ENCODE measurements around the gene SLC7A7. TPM values are rescaled to one million over a fixed set of nuclear protein-coding genes. Genes with fewer than 3 reads are reported as not detected.
A peak's percentile ranks its signal among the peaks of the same experiment; 100 is the strongest.

Gene SLC7A7
- total and polyA plus RNA-seq, 10 of the 15 experiments (the other 5 are each of a cell fraction or from before 2014, with no cell fraction given) = 27.8 to 79.2 (median 50.8) TPM

GRCh38 chr14:22796087-22796707 lies 19.0 kb downstream of the SLC7A7 start (continued):
- 0 out of 2 replicates have a peak, but pooled peaks have one; percentile 46 for TF ChIP-seq YY1 (IDR thresholded peaks at IDR 0.05; ENCODE audit: low read depth, low read length)

- peaks cover 32% of the 10 kb centered on the region for H3K79me2 ChIP-seq (ENCODE audit: control insufficient read depth, insufficient read depth, low read length)
- H3K36me3 ChIP-seq (ENCODE audit: control insufficient read depth in 2 of 2, insufficient read depth in 2 of 2, low read length in 1 of 2) = peaks cover 0 to 2% of the 10 kb centered on the region in 2 experiments; a peak in 2 of 4 replicates
- POLR2A ChIA-PET = interaction anchor here (0.5 to 11.3 kb wide), 7 partner anchors 14 to 273 kb away, joined by 3 to 245 read pairs (median 5); partner anchors contain the start of genes LRP10, OXA1L and SLC7A7
- SMC1A ChIA-PET (ENCODE audit: uncharacterized antibody, unreplicated experiment) = interaction anchor here (0.8 to 20.3 kb wide), 6 partner anchors 15 to 58 kb away, joined by 3 to 395 read pairs (median 6); partner anchors contain the start of gene SLC7A7
- peak overlapping the region; percentile 78 for H3K4me2 ChIP-seq (ENCODE audit: control insufficient read depth, insufficient read depth)
- DNase-seq (ENCODE audit: low read depth, low spot score) (peak; percentile 79), ATAC-seq (peak; percentile 81), FAIRE-seq (peak; percentile 88)
- WGBS (ENCODE audit: insufficient coverage, insufficient replicate concordance, low lambda C conversion rate, missing lambda C conversion rate) = 0% methylated on average over 7 of the region's 7 CpGs
- no peaks in the 10 kb centered on the region for H4K20me1 ChIP-seq (ENCODE audit: control insufficient read depth, insufficient read depth)
- H3K4me3 ChIP-seq = peak overlapping the region; percentile 13; the same call in 1 of the 2 replicates
- peak overlapping the region; percentile 75 for H3K27ac ChIP-seq (ENCODE audit: control insufficient read depth, insufficient read depth)
- H2AFZ ChIP-seq (ENCODE audit: control insufficient read depth, low read depth, low read length) = peak overlapping the region; percentile 15; the same call in 1 of the 2 replicates
- peaks cover 65% of the 10 kb centered on the region for H3K4me1 ChIP-seq (ENCODE audit: control insufficient read depth, insufficient read depth, low read length)
- in situ Hi-C loops (cut with MboI) = no loop called here
- H3K9ac ChIP-seq (ENCODE audit: control insufficient read depth, insufficient read depth, low read length) = peak overlapping the region; percentile 32; the same call in 1 of the 2 replicates
- H3K27me3 ChIP-seq (replicated peaks in 1 of 2; ENCODE audit: control insufficient read depth in 2 of 2, insufficient read depth in 2 of 2, low read length in 1 of 2) = no peaks in the 10 kb centered on the region
- CTCF ChIA-PET = interaction anchor here (0.9 to 4.1 kb wide), 8 partner anchors 9 to 196 kb away, joined by 3 to 37 read pairs (median 6); partner anchors contain the start of genes ABHD4 and SLC7A7
- RAD21 ChIA-PET (ENCODE audit: unreplicated experiment) = interaction anchor here (1.3 to 9.8 kb wide), 5 partner anchors 14 to 225 kb away, joined by 4 to 219 read pairs (median 11); partner anchors contain the start of genes OXA1L and SLC7A7
- BruUV-seq (replicated peaks) = no TSS peak
- intact Hi-C loops (cut with micrococcal nuclease; ENCODE audit: unreplicated experiment) = loop anchor here (10.0 kb wide), 1 partner anchor 310 kb away; no protein-coding TSS in a partner anchor
- no peaks in the 10 kb centered on the region; the same call in 2 of the 3 replicates for H3K9me3 ChIP-seq (replicated peaks; ENCODE audit: control insufficient read depth, insufficient read depth, low read length)
- TF ChIP-seq BMI1 (IDR thresholded peaks at IDR 0.05; ENCODE audit: borderline replicate concordance) (no peak), RBBP5 (conservative IDR thresholded peaks at IDR 0.05) (no peak), EED (IDR thresholded peaks at IDR 0.05; ENCODE audit: low read depth) (peak; percentile 89), CHD1 (IDR thresholded peaks at IDR 0.05; ENCODE audit: low read depth, low read length) (no peak), MLLT1 (IDR thresholded peaks at IDR 0.05) (peak; percentile 44; the same call in 1 of the 2 replicates), POU2F2 (IDR thresholded peaks at IDR 0.05; ENCODE audit: borderline replicate concordance, low read depth, low read length) (peak; percentile 14; the same call in 1 of the 3 replicates), HDGF (IDR thresholded peaks at IDR 0.05) (no peak), IKZF1 (conservative IDR thresholded peaks at IDR 0.05) (peak; percentile 60), NR2C2 (IDR thresholded peaks at IDR 0.05; ENCODE audit: borderline replicate concordance, control insufficient read depth, insufficient read length, low read depth) (no peak), USF2 (IDR thresholded peaks at IDR 0.05; ENCODE audit: borderline replicate concordance, low read depth, low read length) (no peak), MTA2 (IDR thresholded peaks at IDR 0.05; ENCODE audit: low read depth) (0 out of 2 replicates have a peak, but pooled peaks have one; percentile 37), ATF2 (IDR thresholded peaks at IDR 0.05; ENCODE audit: low read length) (peak; percentile 67; the same call in 1 of the 2 replicates)
These were observed 20.7 kb downstream of the SLC7A7 start for GRCh38 chr14:22794551-22794951.

Data from GM12878 (cell line).